ENCODE measurements around the gene PIK3R5. TPM values are rescaled to one million over a fixed set of nuclear protein-coding genes. Genes with fewer than 3 reads are reported as not detected.

The PIK3R5 gene
- total RNA-seq, 1 experiment from 2014 or later = not detected

GRCh38 chr17:8923762-8924161, 41.7 kb downstream of the PIK3R5 start:
- no TSS peak for BruUV-seq (replicated peaks)
- intact Hi-C loops (cut with micrococcal nuclease; ENCODE audit: unreplicated experiment) = no loop called here
- Histone ChIP-seq H3K36me3 (ENCODE audit: control insufficient read depth, insufficient read depth, low read length) (no peaks in the 10 kb centered on the region), H3K9me3 (0 out of 2 replicates have a peak, but pooled peaks cover 4% of the 10 kb centered on the region), H3K4me3 (ENCODE audit: low read depth, low read length) (no peak overlapping the region), H3K4me1 (no peaks in the 10 kb centered on the region), H3K27me3 (replicated peaks; ENCODE audit: control insufficient read depth, insufficient read depth, low read length) (no peaks in the 10 kb centered on the region)
- no peak for DNase-seq
- TF ChIP-seq CTCF (IDR thresholded peaks at IDR 0.05; ENCODE audit: insufficient read depth in 1 of 2, low read depth in 1 of 2, low read length in 1 of 2, severe bottlenecking in 1 of 2, unreplicated experiment in 1 of 2) = no peak
- no peaks in the 10 kb centered on the region for H3K36me3 Mint-ChIP-seq (ENCODE audit: insufficient read depth, unreplicated experiment)
- peaks cover 4% of the 10 kb centered on the region for H3K27me3 Mint-ChIP-seq (ENCODE audit: insufficient read depth, unreplicated experiment)
- H3K4me1 Mint-ChIP-seq (ENCODE audit: low read depth, unreplicated experiment) = no peaks in the 10 kb centered on the region
- no peak overlapping the region for H3K4me3 Mint-ChIP-seq (ENCODE audit: unreplicated experiment)
- no peak overlapping the region for H3K27ac Mint-ChIP-seq (ENCODE audit: unreplicated experiment)
- ChIA-PET CTCF (interaction anchor here (0.6 kb wide), 1 partner anchor 98 kb away, joined by 3 read pairs; no protein-coding TSS in a partner anchor), POLR2A (no interaction called here)
- H3K9me3 Mint-ChIP-seq (ENCODE audit: unreplicated experiment) = no peaks in the 10 kb centered on the region

- Histone ChIP-seq H3K4me3 (ENCODE audit: low read depth, low read length) (no peak overlapping the region), H3K9me3 (no peaks in the 10 kb centered on the region), H3K36me3 (ENCODE audit: control insufficient read depth, insufficient read depth, low read length) (no peaks in the 10 kb centered on the region), H3K4me1 (no peaks in the 10 kb centered on the region), H3K27me3 (replicated peaks; ENCODE audit: control insufficient read depth, insufficient read depth, low read length) (no peaks in the 10 kb centered on the region)
- no peak overlapping the region for H3K4me3 Mint-ChIP-seq (ENCODE audit: unreplicated experiment)
- no peaks in the 10 kb centered on the region for H3K9me3 Mint-ChIP-seq (ENCODE audit: unreplicated experiment)
- CTCF ChIA-PET = no interaction called here
- no peaks in the 10 kb centered on the region for H3K36me3 Mint-ChIP-seq (ENCODE audit: insufficient read depth, unreplicated experiment)
- H3K27ac Mint-ChIP-seq (ENCODE audit: unreplicated experiment) = no peak overlapping the region
- POLR2A ChIA-PET = no interaction called here
- DNase-seq = no peak
- intact Hi-C loops (cut with micrococcal nuclease; ENCODE audit: unreplicated experiment) = no loop called here
- TF ChIP-seq CTCF (IDR thresholded peaks at IDR 0.05; ENCODE audit: insufficient read depth in 1 of 2, low read depth in 1 of 2, low read length in 1 of 2, severe bottlenecking in 1 of 2, unreplicated experiment in 1 of 2) = no peak
- H3K27me3 Mint-ChIP-seq (ENCODE audit: insufficient read depth, unreplicated experiment) = peaks cover 4% of the 10 kb centered on the region
- BruUV-seq (replicated peaks) = no TSS peak
- no peaks in the 10 kb centered on the region for H3K4me1 Mint-ChIP-seq (ENCODE audit: low read depth, unreplicated experiment)
Observed at GRCh38 chr17:8922928-8923327, 42.6 kb downstream of the PIK3R5 start.

- no peak for DNase-seq
- H3K4me3 Mint-ChIP-seq (ENCODE audit: unreplicated experiment) = no peak overlapping the region
- TF ChIP-seq CTCF (IDR thresholded peaks at IDR 0.05; ENCODE audit: insufficient read depth in 1 of 2, low read depth in 1 of 2, low read length in 1 of 2, severe bottlenecking in 1 of 2, unreplicated experiment in 1 of 2) = no peak
- no peak overlapping the region for H3K4me3 ChIP-seq (ENCODE audit: low read depth, low read length)
- no peaks in the 10 kb centered on the region for H3K4me1 ChIP-seq
- POLR2A ChIA-PET = no interaction called here
- CTCF ChIA-PET = no interaction called here
- peaks cover 4% of the 10 kb centered on the region for H3K27me3 Mint-ChIP-seq (ENCODE audit: insufficient read depth, unreplicated experiment)
- no peaks in the 10 kb centered on the region for H3K36me3 Mint-ChIP-seq (ENCODE audit: insufficient read depth, unreplicated experiment)
- no peak overlapping the region for H3K27ac Mint-ChIP-seq (ENCODE audit: unreplicated experiment)
- BruUV-seq (replicated peaks) = no TSS peak
- no peaks in the 10 kb centered on the region for H3K36me3 ChIP-seq (ENCODE audit: control insufficient read depth, insufficient read depth, low read length)
- no peaks in the 10 kb centered on the region for H3K9me3 ChIP-seq
- intact Hi-C loops (cut with micrococcal nuclease; ENCODE audit: unreplicated experiment) = no loop called here
- no peaks in the 10 kb centered on the region for H3K4me1 Mint-ChIP-seq (ENCODE audit: low read depth, unreplicated experiment)
- no peaks in the 10 kb centered on the region for H3K9me3 Mint-ChIP-seq (ENCODE audit: unreplicated experiment)
- H3K27me3 ChIP-seq (replicated peaks; ENCODE audit: control insufficient read depth, insufficient read depth, low read length) = no peaks in the 10 kb centered on the region
Observed at GRCh38 chr17:8922451-8922850, 43.1 kb downstream of the PIK3R5 start.
